Epithelial cell of proximal tubule (primary cell): ENCODE measurements around the gene TLR8. TPM values are rescaled to one million over a fixed set of nuclear protein-coding genes. Genes with fewer than 3 reads are reported as not detected.

ENCODE experiments used
- DNase-seq: peaks from one replicate; pipeline ENCODE4 v3.0.0-alpha.2; 2011; ENCODE audit warnings: low read depth
- H3K4me3 ChIP-seq: 2 replicates; pipeline ENCODE4 v1.5.1; 2011; ENCODE audit warnings: low read depth, mild to moderate bottlenecking, low read length
- total RNA-seq: library from RNA; depleted of rRNA; stranded (reverse); fragments of >200 nt; gene quantifications from 2 replicates; pipeline ENCODE4 v1.2.3, GENCODE V29; 2015
- TF ChIP-seq, protein P1 (sequence below): conservative IDR thresholded peaks from 2 replicates; pipeline ENCODE4 v1.5.1; 2012; ENCODE audit warnings: low read depth, mild to moderate bottlenecking, low read length

TLR8 gene
- total RNA-seq, 1 donor from 2014 or later, result not detected

DNA sequence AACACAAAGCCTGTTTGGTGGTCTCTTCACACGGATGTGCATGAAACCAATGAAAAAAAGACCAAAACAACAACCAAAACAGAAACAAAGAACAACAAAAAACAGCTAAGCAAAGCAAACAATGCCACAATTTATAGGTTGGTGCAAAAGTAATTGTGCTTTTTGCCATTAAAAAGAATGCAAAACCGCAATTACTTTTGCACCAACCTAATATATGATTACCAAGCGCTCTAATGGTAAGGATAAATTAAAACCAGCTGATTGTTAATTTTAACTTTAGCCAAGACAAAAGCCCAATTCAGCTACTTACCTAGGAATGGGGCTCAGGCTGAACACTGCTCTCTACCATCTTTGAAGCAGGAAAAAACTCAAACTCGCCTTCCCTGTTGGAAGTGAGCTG lies 39.1 kb downstream of the TLR8 start:
- TF ChIP-seq, protein P1, sequence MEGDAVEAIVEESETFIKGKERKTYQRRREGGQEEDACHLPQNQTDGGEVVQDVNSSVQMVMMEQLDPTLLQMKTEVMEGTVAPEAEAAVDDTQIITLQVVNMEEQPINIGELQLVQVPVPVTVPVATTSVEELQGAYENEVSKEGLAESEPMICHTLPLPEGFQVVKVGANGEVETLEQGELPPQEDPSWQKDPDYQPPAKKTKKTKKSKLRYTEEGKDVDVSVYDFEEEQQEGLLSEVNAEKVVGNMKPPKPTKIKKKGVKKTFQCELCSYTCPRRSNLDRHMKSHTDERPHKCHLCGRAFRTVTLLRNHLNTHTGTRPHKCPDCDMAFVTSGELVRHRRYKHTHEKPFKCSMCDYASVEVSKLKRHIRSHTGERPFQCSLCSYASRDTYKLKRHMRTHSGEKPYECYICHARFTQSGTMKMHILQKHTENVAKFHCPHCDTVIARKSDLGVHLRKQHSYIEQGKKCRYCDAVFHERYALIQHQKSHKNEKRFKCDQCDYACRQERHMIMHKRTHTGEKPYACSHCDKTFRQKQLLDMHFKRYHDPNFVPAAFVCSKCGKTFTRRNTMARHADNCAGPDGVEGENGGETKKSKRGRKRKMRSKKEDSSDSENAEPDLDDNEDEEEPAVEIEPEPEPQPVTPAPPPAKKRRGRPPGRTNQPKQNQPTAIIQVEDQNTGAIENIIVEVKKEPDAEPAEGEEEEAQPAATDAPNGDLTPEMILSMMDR, result no peak
- DNase-seq, result no peak
- no peak overlapping the region for H3K4me3 ChIP-seq

DNA sequence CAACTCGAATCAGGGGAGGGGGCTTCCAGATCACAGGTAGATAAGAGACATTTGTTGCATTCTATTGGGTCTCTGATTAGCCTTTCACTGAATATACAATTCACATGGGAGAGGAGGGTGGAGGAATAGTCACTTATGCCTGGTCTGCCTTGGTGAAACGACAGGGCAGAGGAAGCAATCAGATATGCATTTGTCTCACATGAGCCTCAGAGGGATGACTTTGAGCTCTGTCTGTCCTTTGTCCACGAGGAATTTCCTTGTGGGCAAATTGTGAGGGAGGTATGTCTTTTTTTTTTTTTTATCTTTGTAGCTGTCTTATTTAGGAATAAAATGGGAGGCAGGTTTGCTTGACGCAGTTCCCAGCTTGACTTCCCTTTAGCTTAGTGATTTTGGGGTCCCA lies 40.0 kb downstream of the TLR8 start:
- H3K4me3 ChIP-seq, result no peak overlapping the region
- TF ChIP-seq, protein P1, result no peak
- DNase-seq, result no peak

DNA sequence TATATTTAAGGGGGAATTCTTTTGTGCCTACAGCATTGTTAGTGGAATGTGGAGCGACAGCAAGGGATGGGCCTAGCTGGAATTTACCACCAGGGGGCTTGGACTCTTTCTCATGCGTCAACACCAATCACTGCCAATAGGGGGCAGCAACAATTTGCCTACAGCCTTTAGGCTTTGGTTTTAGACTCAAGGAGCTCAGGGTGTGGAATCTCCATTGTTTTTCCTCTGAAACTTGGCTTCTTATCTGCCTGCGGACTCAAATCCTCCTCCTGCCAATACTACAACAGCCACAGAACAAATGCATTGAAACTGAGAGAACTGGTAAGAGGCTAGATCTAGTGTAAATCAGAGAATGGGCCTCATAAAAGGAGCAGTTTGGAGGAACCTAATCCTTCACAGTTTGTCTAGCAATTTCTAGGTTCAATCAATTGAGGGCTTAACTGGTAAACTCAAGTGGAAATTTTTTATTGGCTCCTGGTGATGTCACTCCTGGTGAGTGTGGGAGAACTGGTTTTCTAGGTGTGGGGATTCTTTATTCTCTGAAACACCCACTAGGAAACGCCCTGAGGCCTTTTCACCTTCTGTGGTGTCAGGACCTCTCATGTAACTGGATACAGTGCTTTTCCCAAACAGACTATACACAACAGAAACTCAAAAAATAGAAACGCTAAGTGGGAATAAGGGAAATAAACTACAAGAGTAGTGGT lies 40.6 kb downstream of the TLR8 start:
- H3K4me3 ChIP-seq, result no peak overlapping the region
- TF ChIP-seq, protein P1, result peak; percentile 98
- no peak for DNase-seq

DNA sequence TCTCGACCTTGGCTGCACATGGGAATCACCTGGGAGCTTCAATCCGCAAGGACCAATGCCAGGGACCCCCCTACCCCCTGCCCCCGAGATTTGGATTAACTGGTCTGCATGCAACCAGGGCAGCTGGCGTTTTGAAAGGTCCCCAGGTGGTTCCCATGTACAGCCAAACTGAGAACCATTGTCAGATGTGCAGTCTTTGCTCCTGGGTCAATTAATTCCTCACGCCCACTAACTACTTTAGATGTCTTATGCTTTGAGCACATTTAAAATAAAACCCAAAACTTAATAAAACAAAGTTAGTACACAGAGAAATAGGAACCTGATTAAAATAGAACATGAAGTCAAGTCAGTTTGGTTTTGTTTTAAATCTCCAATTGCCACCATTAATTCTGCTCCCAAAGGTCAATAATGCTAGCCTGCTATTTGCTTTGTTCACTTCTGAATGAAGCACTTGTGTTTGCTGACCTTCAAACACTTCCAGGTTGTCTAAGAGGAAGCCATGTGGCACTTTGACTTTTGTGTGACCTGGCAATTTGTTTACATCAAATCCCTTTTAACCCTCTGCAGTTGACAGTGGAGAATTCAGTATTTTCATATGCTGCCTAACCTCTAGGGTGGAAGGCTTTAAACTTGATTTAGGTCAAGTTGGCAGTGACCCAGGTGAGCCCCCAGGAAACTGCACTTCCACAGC lies 41.3 kb downstream of the TLR8 start:
- TF ChIP-seq, protein P1, result no peak
- no peak for DNase-seq
- H3K4me3 ChIP-seq, result no peak overlapping the region

DNA sequence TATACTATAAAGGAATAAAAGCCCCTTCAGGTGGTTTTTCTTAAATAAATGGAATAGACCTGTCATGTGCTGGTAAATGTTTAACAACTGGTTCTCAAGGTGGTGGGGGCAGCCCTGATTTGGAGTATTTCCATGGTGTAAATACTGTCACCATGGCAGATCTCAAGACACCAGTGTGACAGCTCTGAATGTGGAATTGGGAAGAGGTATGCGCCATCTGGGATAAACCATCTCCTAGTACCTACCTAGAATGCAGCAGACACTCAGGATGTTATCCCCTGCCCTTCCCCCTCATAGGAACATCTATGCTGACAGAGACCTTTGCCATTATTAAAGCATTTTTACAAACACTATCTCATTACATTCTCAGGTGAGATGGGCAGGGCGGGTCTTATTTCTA lies 42.1 kb downstream of the TLR8 start:
- DNase-seq, result no peak
- no peak overlapping the region for H3K4me3 ChIP-seq
- TF ChIP-seq, protein P1, result no peak

DNA sequence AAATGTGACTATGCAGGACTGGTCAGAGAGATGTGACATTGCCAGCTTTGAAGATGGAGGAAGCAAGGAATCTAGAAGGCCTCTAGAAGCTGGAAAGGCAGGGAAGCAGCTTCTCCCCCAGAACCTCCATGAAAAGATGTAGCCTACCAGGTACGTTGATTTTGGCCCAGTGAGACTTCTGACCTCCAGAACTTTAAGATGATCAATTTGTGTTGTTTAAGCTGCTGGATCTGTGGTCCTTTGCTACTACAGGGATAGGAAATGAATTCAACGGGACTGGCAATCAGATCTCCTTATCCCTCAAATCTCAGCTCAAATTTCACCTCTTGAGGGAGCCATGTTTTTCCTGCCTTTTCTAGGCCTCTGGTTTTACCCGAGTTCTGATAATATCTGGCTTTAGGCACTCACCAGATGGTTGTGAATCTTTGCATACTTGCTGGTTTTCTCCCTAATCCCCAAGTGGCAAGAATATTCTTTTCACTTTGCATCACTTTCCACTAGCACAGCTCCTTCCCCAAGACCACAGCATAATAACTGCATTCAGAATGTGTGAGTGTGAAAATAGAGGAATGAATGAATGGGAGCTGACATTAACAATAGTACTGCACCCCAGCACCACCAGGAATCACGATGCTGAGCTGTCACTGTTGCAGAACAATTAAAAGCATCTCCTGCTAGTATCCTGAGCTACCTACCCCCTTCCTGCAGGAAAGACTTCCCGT lies 42.9 kb downstream of the TLR8 start:
- no peak for DNase-seq
- no peak overlapping the region for H3K4me3 ChIP-seq
- TF ChIP-seq, protein P1, result no peak
